Stimulated activated CD8-positive, alpha-beta memory T cell treated with anti-CD3 and anti-CD28 coated beads, Interleukin-4, amount 100 ng/mL, for 1 hour (primary cell): ENCODE data around the gene RIPPLY3.
"Not testable (repeated sequence)": the region's sequence is repeated elsewhere in the genome, so short reads cannot be mapped to it uniquely, and the experiment has no call there.

Source experiments
- DNase-seq, 2 donors: peaks; one replicate each; pipeline ENCODE4 v3.0.0-alpha.2; 2020; ENCODE audit warnings: low read depth in 2 of 2, low spot score in 1 of 2

Gene RIPPLY3

GRCh38 chr21:36980280-36981048 is 26.0 kb upstream of the RIPPLY3 start:
- DNase-seq: no peak

GRCh38 chr21:36981049-36981391 is 25.5 kb upstream of the RIPPLY3 start:
- DNase-seq: no peak

DNA sequence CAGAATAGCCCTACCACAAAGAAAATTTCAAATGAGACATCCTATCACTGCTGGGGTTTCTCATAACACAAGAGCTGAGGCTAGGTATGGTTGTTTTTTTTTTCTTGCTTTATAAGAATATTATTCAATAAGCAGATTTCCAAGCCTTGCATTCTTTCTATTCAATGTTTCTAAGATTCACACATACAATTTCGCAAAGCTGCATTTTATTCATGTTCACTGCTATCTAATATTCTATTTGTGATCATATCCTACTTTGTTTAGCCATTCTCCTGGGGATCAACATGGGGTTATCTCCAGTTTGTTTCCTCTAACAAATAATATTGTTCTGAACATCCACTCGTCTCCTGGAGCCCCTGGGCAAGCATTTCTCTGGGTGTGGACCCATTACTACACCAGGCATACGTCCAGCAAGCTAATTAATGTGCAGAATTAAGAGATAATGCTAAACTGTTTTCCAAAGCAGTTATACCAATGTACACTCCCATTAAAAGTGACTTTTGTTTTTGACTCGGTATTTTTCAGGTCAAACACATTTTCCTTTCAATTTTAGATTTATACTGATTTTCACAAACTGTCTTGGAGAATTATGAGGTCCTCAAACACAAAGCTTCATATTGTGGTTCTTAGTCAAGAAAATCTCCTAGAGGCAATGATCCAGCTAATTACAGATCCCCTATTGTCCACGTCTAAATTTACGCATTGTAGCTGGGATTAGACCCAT is 24.4 kb upstream of the RIPPLY3 start:
- DNase-seq: no peak

- DNase-seq: no peak
These were observed 20.5 kb upstream of the RIPPLY3 start for GRCh38 chr21:36985751-36986594.

- no peak for DNase-seq
These were observed 18.7 kb upstream of the RIPPLY3 start for GRCh38 chr21:36987845-36988244.

DNA sequence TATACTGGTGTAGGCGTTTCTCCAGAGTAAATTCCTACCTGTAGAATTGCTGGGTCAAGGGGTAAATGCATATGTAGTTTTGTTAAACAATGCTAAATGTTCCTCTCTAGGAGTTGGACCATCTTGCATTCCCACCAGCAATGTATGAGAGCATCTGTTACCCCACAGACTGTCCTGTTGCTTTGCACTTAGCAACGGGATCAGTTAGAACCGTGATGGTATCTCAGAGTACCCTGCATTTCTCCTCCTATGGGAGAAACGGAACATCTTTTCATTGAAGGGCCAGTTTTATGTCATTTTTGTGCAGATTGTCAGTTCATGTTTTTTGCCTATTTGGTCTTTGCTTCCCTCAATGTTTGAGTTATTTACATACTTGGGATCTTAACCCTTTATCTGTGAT is 18.0 kb upstream of the RIPPLY3 start:
- no peak for DNase-seq

GRCh38 chr21:36989199-36989698 is 17.3 kb upstream of the RIPPLY3 start:
- DNase-seq: not testable (repeated sequence)

DNA sequence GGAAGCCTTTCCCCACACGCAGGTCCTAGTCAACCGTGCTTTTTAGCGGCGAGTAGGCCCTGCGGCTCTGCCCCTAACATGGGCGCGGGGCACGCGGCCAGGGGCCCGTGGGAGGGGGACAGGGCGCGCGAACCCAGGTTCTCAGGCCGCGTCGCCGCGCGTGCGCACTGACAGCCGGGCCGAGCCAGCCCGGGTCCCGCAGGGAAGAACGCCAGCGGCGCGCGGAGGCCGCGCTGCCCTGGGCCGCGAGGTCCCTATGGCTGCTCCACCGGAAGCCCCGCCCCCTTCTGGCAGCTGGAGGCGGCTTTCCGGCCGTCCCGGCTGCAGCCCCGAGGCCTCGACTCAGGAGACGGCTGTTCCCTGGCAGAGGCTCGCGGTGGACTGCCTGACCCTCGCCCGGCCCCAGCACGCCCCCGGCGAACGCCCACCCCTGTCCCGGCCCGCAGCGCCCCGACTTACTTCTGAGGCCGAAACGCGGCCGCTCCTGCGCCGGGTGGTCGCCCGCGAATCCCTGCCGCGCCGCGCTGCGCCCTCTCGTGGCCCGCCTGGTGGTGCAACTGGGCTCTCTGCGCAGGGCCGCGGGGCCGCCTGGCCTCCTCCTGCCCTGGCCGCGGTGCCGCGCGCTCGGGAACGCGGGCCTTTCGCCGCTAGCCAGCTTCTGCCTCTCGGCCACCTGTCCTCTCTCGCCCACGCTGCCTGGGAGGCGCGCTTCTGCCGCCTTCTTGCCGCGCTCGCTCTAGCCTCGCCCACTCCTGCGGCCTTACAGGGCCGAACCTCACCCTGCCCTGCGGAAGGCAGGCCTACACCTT is 16.6 kb upstream of the RIPPLY3 start:
- peak; percentile 73 to 80 for DNase-seq

DNA sequence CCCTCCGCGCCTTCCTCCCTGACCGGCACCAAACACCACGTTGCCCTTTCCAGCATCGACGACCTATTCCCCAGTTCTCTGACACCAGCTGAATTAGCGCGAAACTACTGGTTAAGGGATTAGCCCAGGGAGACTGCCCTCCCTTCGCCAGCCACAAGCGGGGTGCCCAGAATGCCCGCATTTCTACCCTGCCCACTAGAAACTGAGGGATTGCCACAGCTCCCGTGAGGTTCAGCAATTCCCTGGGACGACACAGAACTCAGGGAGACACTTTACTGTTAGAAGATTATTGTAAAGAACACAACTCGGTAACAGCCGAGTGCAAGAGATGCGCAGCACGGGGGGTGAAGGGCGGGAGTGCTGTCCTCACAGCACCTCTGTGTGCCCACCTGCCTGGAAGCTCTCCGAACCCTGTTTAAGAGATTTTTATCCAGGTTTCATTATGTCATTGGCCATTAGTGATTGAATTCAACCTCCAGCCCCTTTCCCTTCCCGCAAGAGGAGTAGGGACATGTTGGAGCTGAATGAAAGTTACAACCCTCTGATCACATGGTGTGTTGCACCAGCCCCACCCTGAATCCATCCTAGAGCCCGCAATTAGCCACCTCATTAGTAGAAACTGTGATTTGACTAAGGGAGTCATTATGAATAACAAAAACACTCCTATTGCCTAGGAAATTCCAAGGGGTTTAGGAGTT is 15.8 kb upstream of the RIPPLY3 start:
- no peak for DNase-seq

DNA sequence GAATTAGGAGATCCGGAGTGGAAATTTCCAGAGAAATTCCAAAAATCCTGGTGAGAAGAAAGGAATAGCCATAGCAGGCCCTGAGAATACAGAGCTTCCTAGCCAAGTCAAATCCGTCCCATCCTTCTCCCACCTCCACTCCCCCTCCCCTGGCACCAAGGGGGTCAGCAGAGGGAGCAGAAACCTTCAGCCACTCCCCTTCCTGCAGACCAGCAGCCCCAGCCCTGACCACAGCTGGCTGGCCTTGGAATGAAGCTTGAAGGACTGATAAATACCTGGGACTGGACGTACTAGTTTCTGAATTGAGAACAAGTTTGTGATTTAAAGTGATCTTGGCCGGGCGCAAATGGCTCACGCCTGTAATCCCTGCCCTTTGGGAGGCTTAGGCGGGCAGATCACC is 13.8 kb upstream of the RIPPLY3 start:
- no peak for DNase-seq

GRCh38 chr21:36994501-36995158 is 11.9 kb upstream of the RIPPLY3 start:
- no peak for DNase-seq

DNA sequence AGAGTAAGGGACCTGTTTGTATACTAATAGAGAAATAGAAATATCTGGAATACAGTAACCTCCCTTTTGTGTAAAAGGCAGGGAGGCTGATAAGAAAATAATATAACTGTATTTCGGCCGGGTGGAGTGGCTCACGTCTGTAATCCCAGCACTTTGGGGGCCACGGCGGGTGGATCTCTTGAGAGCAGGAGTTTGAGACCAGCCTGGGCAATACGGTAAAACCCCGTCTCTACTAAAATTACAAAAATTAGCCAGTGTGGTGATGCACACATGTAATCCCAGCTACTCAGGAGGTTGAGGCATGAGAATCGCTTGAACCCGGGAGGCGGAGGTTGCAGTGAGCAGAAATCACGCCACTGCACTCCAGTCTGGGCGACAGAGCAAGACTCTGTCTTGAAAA is 11.2 kb upstream of the RIPPLY3 start:
- DNase-seq: not testable (repeated sequence)

DNA sequence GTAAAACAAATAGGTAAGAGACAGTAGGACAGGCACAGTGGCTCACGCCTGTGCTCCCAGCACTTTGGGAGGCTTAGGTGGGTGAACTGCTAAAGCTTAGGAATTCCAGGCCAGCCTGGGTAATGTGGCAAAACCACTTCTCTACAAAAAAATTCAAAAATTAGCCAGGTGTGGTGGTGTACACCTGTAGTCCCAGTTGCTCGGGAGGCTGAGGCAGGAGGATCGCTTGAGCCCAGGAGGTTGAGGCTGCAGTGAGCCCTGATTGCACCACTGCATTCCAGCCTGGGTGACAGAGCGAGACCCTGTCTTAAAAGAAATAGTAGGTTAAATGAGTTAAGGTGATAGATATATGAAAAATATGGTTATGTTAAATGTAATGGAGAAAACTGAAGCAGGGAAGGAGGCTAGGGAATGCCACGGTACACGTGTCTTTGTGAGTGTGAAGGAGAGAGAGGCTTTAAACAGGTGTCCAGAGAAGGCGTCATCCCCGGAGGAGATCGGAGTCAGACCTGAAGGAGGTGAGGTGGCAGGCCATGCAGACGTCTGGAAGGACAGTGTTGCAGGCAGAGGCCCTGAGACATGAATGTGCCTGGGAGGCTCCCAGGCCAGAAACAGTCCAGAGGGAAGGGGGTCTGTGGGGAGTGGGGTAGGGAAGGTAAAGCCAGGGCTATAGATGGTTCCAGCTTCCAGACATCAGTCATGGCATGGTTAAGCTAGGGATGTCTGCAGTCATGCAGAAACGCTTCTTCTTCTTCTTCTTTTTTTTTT is 7.2 kb upstream of the RIPPLY3 start:
- no peak for DNase-seq

- no peak for DNase-seq
These were observed 6.1 kb upstream of the RIPPLY3 start for GRCh38 chr21:37000381-37000780.

DNA sequence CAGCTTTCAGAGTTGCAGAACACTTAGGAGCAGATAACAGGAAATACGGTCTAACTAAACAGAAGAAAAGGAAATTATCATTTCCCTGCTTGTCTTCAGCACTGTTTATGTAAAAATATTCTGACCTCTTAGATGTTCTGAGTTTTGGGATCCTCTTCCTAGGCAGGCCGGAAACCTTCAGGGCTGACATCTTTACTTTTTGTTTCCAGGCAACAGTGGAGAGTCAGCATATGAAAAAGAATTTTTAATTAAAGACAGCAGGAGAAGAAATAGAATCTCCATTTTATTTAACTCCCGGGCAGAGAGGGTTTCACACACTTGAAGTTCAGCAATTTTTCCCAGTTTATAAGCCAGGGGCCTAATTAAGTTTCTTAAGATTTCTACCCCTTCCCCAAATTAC is 5.1 kb upstream of the RIPPLY3 start:
- no peak for DNase-seq

DNA sequence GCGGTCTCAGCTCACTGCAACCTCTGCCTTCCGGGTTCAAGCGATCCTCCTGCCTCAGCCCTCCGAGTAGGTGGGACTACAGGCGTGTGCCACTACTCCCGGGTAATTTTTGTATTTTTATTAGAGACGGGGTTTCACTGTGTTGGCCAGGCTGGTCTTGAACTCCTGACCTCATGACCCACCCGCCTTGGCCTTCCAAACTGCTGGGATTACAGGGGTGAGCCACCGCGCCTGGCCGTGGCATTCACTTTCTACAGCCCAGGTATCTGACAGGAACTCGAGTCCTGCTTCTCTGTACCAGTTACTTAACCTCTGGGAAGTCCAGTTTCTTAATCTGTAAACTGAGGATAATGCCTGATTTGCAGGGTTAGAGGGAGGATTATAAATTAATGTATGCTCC is 3.7 kb upstream of the RIPPLY3 start:
- not testable (repeated sequence) for DNase-seq

GRCh38 chr21:37003917-37004316 is 2.6 kb upstream of the RIPPLY3 start:
- DNase-seq: not testable (repeated sequence)

DNA sequence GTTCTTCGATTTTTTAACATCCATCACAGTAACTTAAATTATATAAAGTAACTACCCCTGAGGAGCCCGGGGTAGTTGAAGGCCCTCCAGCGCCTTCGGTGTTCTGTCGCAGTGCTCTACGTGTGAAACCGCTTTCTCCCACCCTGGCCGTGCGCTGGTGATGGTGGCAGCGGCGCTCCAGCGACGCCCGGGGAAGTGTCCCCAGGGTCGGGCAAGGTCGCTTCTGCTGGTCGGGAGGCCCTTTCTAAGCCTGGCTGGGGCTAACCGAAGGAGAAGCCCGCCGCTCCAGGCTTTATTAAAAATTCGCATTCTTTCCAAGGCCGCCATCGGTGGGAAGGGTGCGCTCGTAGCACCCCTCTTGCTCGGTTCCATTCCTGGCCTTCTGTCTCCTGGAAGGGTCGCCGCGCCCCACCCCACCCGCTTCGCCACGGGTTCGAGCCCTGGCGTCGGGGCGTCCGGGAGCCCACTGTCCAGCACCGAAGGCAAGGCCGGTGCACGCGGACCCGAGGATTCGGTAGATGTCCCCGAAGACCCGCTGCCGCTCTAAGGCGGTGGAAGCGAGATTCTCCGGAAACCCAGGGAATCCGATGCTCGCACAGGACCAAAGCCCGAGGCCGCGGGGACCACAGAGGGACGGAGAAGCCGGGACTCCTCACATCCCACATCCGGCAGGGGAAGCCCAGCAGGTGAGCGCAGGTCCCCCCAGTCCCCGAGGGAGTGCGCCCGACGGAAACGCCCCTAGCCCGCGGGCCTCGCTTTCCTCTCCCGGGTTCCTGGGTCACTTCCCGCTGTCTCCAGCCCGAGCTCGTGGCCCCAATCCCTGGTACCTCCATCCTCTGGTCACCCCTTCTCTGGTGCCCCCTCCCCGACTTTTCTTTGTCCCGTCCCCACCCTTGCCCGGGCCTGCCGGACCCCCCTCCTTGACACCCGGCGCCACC is 685 bp upstream of the RIPPLY3 start:
- no peak for DNase-seq
